Vagina (tissue), 2 donors: ENCODE measurements around the gene TBC1D13.

Source experiments
- CTCF ChIP-seq, 3 experiments: fragments of 450-650 bp in 2 of 3; fragments of 200-600 bp in 1 of 3; sonication (generic) in 1 of 3; IDR thresholded peaks; one replicate each; pipeline ENCODE4 v1.5.1; 2017 to 2019; ENCODE audit warnings: antibody characterized with exemption in 3 of 3, mild to moderate bottlenecking in 2 of 3, moderate library complexity in 2 of 3
- POLR2A ChIP-seq, 2 donors: fragments of 450-650 bp; IDR thresholded peaks; one replicate each; pipeline ENCODE4 v1.6.1; 2017; ENCODE audit warnings: antibody characterized with exemption in 2 of 2, mild to moderate bottlenecking in 2 of 2, moderate library complexity in 2 of 2

- no peak for TF ChIP-seq CTCF (IDR thresholded peaks at IDR 0.05)
- no peak for TF ChIP-seq POLR2A (IDR thresholded peaks at IDR 0.05)
Measured at GRCh38 chr9:128808543-128808942, 21.5 kb downstream of the TBC1D13 start.
